GM12891 (cell line): ENCODE measurements around the gene TNRC6C.

Experiments used
- POLR2A ChIP-seq: IDR thresholded peaks from 2 replicates; pipeline ENCODE4 v1.6.1; 2011; ENCODE audit warnings: low read depth, low read length, control low read depth
- POLR2AphosphoS5 ChIP-seq: IDR thresholded peaks from 2 replicates; pipeline ENCODE4 v1.6.1; 2011; ENCODE audit warnings: low read depth, low read length, control low read depth
- TAF1 ChIP-seq: IDR thresholded peaks from 2 replicates; pipeline ENCODE4 v1.6.1; 2011; ENCODE audit warnings: low read depth, low read length, control low read depth

GRCh38 chr17:78019367-78019975, 61.0 kb downstream of the TNRC6C start:
- TF ChIP-seq POLR2AphosphoS5 (no peak), TAF1 (no peak), POLR2A (no peak)
